Loucy (cell line): ENCODE results near the gene TGM4.
A peak's percentile ranks its signal among the peaks of the same experiment; 100 is the strongest.

Source experiments
- H2AFZ ChIP-seq: fragments of 200-600 bp; sonication (generic); 2 replicates; pipeline ENCODE4 v1.6.0; 2016; ENCODE audit warnings: antibody characterized with exemption, mild to moderate bottlenecking, low read length, moderate library complexity
- H3F3A ChIP-seq: fragments of 200-600 bp; 2 replicates; pipeline ENCODE4 v1.6.0; 2016; ENCODE audit warnings: antibody characterized with exemption, low read depth, mild to moderate bottlenecking
- H3K27me3 ChIP-seq: fragments of 200-600 bp; sonication (generic); 2 replicates; pipeline ENCODE4 v1.6.1; 2014; ENCODE audit warnings: low read length, mild to moderate bottlenecking; ENCODE audit not compliant: insufficient read depth, poor library complexity, severe bottlenecking
- H3K36me3 ChIP-seq: fragments of 200-600 bp; sonication (generic); 2 replicates; pipeline ENCODE4 v1.6.1; 2016; ENCODE audit warnings: low read length; ENCODE audit not compliant: insufficient read depth
- H3K4me1 ChIP-seq: fragments of 200-600 bp; sonication (generic); 2 replicates; pipeline ENCODE4 v1.5.1; 2014; ENCODE audit warnings: low read length, mild to moderate bottlenecking; ENCODE audit not compliant: insufficient read depth, poor library complexity, severe bottlenecking
- H3K4me2 ChIP-seq: fragments of 200-600 bp; sonication (generic); 2 replicates; pipeline ENCODE4 v1.6.0; 2014; ENCODE audit warnings: antibody characterized with exemption, low read length, low read depth, mild to moderate bottlenecking; ENCODE audit not compliant: poor library complexity, severe bottlenecking
- H3K4me3 ChIP-seq: fragments of 200-600 bp; sonication (generic); 2 replicates; pipeline ENCODE4 v1.5.1; 2014; ENCODE audit warnings: low read length, mild to moderate bottlenecking, mixed read lengths; ENCODE audit not compliant: poor library complexity, severe bottlenecking
- H3K79me2 ChIP-seq: fragments of 200-600 bp; sonication (generic); 2 replicates; pipeline ENCODE4 v1.6.1; 2014; ENCODE audit warnings: low read length; ENCODE audit not compliant: insufficient read depth
- H3K9ac ChIP-seq: fragments of 200-600 bp; sonication (generic); 2 replicates; pipeline ENCODE4 v1.6.0; 2014; ENCODE audit warnings: mild to moderate bottlenecking, low read depth, low read length, moderate library complexity; ENCODE audit not compliant: poor library complexity, severe bottlenecking
- H3K9me2 ChIP-seq: fragments of 200-600 bp; sonication (generic); replicated peaks from 2 replicates; pipeline ENCODE4 v1.6.1; 2016; ENCODE audit warnings: low read depth, low read length, mixed read lengths
- H3K9me3 ChIP-seq: fragments of 200-600 bp; sonication (generic); 2 replicates; pipeline ENCODE4 v1.6.1; 2014; ENCODE audit warnings: mild to moderate bottlenecking, antibody characterized with exemption, low read length, low read depth; ENCODE audit not compliant: insufficient read depth
- H4K20me1 ChIP-seq: fragments of 200-600 bp; sonication (generic); 2 replicates; pipeline ENCODE4 v1.6.0; 2014; ENCODE audit warnings: antibody characterized with exemption, low read length, mild to moderate bottlenecking; ENCODE audit not compliant: insufficient read depth, poor library complexity, severe bottlenecking
- EZH2phosphoT487 ChIP-seq: fragments of 200-600 bp; IDR thresholded peaks from 2 replicates; pipeline ENCODE4 v1.6.1; 2018; ENCODE audit warnings: antibody characterized with exemption, mild to moderate bottlenecking, moderate library complexity, borderline replicate concordance
- TF ChIP-seq, protein P1 (sequence below): fragments of 200-600 bp; sonication (generic); conservative IDR thresholded peaks from 2 replicates; pipeline ENCODE4 v1.5.1; 2014; ENCODE audit warnings: mild to moderate bottlenecking, antibody characterized with exemption, low read length

TGM4 gene

GRCh38 chr3:44913868-44914468 is 39.6 kb downstream of the TGM4 start:
- Histone ChIP-seq H3K4me3 (no peak overlapping the region), H3K79me2 (no peaks in the 10 kb centered on the region), H3K4me2 (no peak overlapping the region), H3K27me3 (no peaks in the 10 kb centered on the region), H3K9me2 (no peaks in the 10 kb centered on the region), H3K9ac (no peak overlapping the region), H3K9me3 (no peaks in the 10 kb centered on the region; the same call in 1 of the 2 replicates), H3K36me3 (no peaks in the 10 kb centered on the region), H3K4me1 (no peaks in the 10 kb centered on the region), H2AFZ (no peak overlapping the region), H3F3A (no peaks in the 10 kb centered on the region), H4K20me1 (no peaks in the 10 kb centered on the region)
- no peak for TF ChIP-seq EZH2phosphoT487
- TF ChIP-seq, protein P1, sequence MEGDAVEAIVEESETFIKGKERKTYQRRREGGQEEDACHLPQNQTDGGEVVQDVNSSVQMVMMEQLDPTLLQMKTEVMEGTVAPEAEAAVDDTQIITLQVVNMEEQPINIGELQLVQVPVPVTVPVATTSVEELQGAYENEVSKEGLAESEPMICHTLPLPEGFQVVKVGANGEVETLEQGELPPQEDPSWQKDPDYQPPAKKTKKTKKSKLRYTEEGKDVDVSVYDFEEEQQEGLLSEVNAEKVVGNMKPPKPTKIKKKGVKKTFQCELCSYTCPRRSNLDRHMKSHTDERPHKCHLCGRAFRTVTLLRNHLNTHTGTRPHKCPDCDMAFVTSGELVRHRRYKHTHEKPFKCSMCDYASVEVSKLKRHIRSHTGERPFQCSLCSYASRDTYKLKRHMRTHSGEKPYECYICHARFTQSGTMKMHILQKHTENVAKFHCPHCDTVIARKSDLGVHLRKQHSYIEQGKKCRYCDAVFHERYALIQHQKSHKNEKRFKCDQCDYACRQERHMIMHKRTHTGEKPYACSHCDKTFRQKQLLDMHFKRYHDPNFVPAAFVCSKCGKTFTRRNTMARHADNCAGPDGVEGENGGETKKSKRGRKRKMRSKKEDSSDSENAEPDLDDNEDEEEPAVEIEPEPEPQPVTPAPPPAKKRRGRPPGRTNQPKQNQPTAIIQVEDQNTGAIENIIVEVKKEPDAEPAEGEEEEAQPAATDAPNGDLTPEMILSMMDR = peak; percentile 90

DNA sequence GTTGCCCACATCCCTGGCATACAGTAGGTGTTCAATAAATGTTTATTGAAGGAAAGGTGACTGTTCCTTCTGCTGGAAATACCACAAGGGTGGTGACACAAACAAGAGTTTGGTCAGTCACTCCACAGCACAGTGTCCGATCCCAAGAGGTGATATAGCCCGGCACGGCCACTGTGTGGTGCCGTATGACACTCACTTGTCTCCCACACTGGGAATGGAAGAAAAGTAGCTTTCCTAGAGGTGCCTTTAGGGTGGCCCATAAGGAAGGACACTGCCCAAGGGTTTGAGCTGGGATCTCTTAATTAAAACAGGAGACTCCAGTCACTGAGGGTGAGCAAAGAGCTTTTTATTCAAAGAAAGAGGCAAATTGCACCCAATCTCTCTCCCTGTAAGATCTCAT is 40.5 kb downstream of the TGM4 start:
- no peaks in the 10 kb centered on the region for H3K9me2 ChIP-seq
- no peaks in the 10 kb centered on the region for H3K27me3 ChIP-seq
- H3K4me3 ChIP-seq = no peak overlapping the region
- no peak overlapping the region for H2AFZ ChIP-seq
- H3K79me2 ChIP-seq = no peaks in the 10 kb centered on the region
- TF ChIP-seq EZH2phosphoT487 = no peak
- TF ChIP-seq, protein P1 = peak; percentile 57
- no peaks in the 10 kb centered on the region for H4K20me1 ChIP-seq
- H3K9me3 ChIP-seq = no peaks in the 10 kb centered on the region
- H3K4me2 ChIP-seq = no peak overlapping the region
- H3K4me1 ChIP-seq = no peaks in the 10 kb centered on the region
- no peaks in the 10 kb centered on the region for H3K36me3 ChIP-seq
- H3K9ac ChIP-seq = no peak overlapping the region
- no peaks in the 10 kb centered on the region for H3F3A ChIP-seq

DNA sequence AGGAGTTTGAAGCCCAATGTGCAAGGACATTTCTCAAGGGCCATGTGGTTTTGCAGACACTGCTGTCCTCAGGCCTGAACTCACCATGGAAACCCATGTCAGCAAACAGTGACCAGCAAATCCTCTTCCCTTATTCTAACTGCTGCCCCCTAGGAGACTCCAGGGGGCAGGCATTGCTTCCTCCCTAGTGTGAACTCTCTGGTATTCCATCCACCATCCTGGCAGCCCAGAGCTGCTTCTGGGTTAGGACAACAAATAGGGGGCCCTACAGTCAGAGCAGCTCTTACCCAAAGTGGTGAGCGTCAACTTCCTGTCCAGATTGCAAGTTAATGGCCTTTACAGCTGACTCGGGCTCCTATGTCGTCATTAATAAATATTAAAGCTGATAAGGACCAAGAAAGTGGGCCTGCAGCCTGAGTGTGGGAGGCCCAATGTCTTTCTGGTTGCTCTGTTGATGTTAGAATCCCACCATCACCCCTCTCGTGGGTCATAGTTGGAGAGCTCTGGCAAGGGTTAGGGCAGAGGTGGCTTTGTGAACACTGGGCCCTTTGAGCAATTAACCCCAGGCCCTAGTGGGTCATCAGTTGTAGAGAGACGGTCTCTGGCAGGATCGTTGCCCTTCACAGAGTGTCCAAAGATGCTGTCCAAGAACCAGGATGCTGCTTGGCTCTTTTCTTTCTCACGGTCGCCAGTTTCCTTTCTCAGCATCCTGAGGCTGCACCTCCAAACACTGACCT is 41.5 kb downstream of the TGM4 start:
- TF ChIP-seq, protein P1 = no peak
- TF ChIP-seq EZH2phosphoT487 = no peak
- Histone ChIP-seq H3K4me3 (no peak overlapping the region), H3K27me3 (no peaks in the 10 kb centered on the region), H3K9me3 (no peaks in the 10 kb centered on the region), H3K36me3 (no peaks in the 10 kb centered on the region), H3K9me2 (no peaks in the 10 kb centered on the region), H4K20me1 (no peaks in the 10 kb centered on the region), H2AFZ (no peak overlapping the region), H3F3A (no peaks in the 10 kb centered on the region), H3K4me2 (no peak overlapping the region), H3K79me2 (no peaks in the 10 kb centered on the region), H3K9ac (no peak overlapping the region), H3K4me1 (no peaks in the 10 kb centered on the region)
